Skeletal muscle tissue (tissue), 4 donors: Measurements from ENCODE around the gene PSMB2. TPM values are rescaled to one million over a fixed set of nuclear protein-coding genes. Genes with fewer than 3 reads are reported as not detected.
"Not testable (repeated sequence)": the region's sequence is repeated elsewhere in the genome, so short reads cannot be mapped to it uniquely, and the experiment has no call there.

Experiments
- H3K27ac ChIP-seq: one replicate; pipeline ENCODE4 v1.7.0; 2013; ENCODE audit warnings: mild to moderate bottlenecking, low read depth, low read length, inconsistent platforms
- H3K27me3 ChIP-seq, 3 donors: one replicate each; pipeline ENCODE4 v1.7.0; 2013; ENCODE audit warnings: low read length in 3 of 3; ENCODE audit not compliant: control insufficient read depth in 3 of 3, insufficient read depth in 3 of 3
- H3K36me3 ChIP-seq, 3 donors: one replicate each; pipeline ENCODE4 v1.7.0; 2013; ENCODE audit warnings: low read length in 3 of 3; ENCODE audit not compliant: control insufficient read depth in 3 of 3, insufficient read depth in 3 of 3
- H3K4me1 ChIP-seq, 3 donors: one replicate each; pipeline ENCODE4 v1.7.0; 2013; ENCODE audit warnings: low read length in 3 of 3, mild to moderate bottlenecking in 3 of 3; ENCODE audit not compliant: control insufficient read depth in 3 of 3, insufficient read depth in 3 of 3
- H3K4me3 ChIP-seq, 3 donors: one replicate each; pipeline ENCODE4 v1.7.0; 2013; ENCODE audit warnings: low read length in 3 of 3
- H3K9ac ChIP-seq, 3 donors: one replicate each; pipeline ENCODE4 v1.7.0; 2013; ENCODE audit warnings: low read length in 3 of 3, mild to moderate bottlenecking in 3 of 3, moderate library complexity in 2 of 3, low read depth in 1 of 3
- H3K9me3 ChIP-seq, 3 donors: one replicate each; pipeline ENCODE4 v1.7.0; 2013; ENCODE audit warnings: low read length in 3 of 3; ENCODE audit not compliant: control insufficient read depth in 3 of 3
- total RNA-seq: library from RNA; depleted of rRNA; stranded (reverse); fragments of >200 nt; gene quantifications from one replicate; pipeline ENCODE4 v1.2.3, GENCODE V29; 2014
- donor health status: Osteomylitis.

Gene PSMB2
- 11.5 TPM for total RNA-seq

DNA sequence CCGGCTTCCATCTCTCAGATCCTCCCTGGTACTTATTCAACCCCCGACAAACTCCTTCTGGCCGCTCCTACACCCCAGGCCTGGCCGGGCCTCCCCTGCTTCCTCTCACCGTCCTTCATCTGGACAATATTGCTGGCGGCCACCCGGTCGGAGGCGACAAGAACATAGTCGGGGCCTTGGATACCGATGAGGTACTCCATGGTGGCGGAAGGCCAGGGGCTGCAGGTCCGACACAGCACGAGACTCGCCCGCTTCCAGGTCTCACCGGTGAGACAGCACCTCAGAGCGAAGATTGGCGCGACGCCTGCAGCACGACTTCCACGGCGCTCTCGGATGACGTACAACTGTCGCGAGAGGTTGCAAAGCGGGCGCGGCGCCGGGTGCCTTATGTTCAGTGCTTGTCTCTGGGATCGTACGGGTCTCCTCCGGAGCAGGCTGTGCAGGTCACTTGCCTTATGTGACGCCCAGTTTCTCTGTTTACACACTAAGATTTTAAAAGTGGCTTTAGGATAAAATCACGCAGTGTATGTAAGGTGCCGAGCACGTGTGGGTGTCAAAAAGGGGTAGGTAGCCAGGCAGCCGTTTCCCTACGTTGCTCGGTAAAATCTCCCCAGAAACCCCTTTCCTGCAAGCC is at the start of gene PSMB2:
Gene PSMB2, minus strand, starts transcription at position 294 of the 634 bp plus-strand sequence. Its CDS starts 94 bp downstream, at position 200.
- Histone ChIP-seq H3K9me3 (no peaks in the 10 kb centered on the region), H3K4me3 (peak within 1 kb of the TSS; percentile 91 to 99 (median 94)), H3K36me3 (peaks cover 0 to 2% (median 0%) of the 10 kb centered on the region in 3 donors), H3K27me3 (no peaks in the 10 kb centered on the region), H3K9ac (peak within 1 kb of the TSS; percentile 93 to 98 (median 98)), H3K4me1 (peaks cover 8 to 35% (median 10%) of the 10 kb centered on the region in 3 donors), H3K27ac (peak within 1 kb of the TSS; percentile 92)

DNA sequence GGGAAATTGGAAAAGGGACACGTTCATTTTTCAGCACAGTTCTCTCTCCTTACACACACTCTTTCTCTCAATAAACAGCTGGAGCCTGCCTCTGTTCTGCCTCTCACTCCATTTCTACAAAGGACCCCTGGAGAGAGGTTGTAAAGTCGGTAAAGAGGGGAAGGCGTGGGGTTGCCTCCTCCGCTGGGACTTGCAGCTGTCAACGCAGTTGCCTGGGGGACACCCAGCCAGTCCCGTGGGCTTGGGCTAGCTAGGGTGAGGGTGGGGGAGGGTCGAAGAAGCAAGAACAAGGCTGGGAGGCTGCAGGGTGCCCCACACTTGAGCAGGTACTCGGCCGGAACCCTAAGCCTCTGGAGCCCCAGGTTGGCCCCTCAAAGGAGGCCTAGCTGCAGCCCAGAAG is 49.8 kb upstream of the PSMB2 start:
- H3K9me3 ChIP-seq, result no peaks in the 10 kb centered on the region
- H3K4me1 ChIP-seq, result no peaks in the 10 kb centered on the region
- no peak overlapping the region for H3K4me3 ChIP-seq
- H3K36me3 ChIP-seq, result no peaks in the 10 kb centered on the region
- H3K9ac ChIP-seq, result no peak overlapping the region
- H3K27ac ChIP-seq, result no peak overlapping the region
- H3K27me3 ChIP-seq, result peaks cover 3 to 16% (median 14%) of the 10 kb centered on the region in 3 donors

DNA sequence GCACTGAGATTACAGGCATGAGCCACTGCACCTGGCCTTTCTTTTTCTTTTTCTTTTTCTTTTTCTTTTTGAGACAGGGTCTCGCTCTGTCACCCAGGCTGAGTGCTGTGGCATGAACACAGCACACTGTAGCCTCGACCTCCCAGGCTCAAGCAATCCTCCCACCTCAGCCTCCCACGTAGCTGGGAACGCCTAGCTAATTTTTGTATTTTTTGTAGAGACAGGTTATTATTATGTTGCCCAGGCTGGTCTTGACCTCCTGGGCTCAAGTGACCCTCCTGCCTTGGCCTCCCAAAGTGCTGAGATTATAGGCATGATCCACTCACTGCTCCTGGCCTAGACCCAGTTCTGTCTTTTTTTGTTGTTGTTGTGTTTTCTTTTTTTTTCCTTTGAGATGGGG is 48.8 kb upstream of the PSMB2 start:
- H3K27me3 ChIP-seq, result peaks cover 0 to 14% (median 11%) of the 10 kb centered on the region in 3 donors

DNA sequence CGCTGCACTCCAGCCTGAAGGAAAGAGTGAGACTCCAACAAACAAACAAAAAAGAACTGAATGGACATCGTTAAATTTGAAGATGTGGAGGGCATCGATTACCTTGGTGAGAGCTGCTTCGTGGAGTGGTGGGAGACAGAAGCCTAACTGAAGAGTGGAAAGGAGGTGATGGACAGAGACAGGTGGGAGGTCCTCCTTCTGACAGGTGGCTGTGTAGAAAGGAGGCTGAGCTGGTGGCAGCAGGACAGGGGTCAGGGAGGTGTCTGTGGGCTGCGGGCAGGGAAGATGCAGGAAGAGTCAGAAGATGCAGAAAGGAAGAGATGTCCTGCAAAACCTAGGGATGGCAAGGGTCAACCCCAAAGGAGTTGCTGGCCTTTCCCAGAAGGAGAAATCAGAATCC is 46.8 kb upstream of the PSMB2 start:
- no peak overlapping the region for H3K9ac ChIP-seq
- no peaks in the 10 kb centered on the region for H3K9me3 ChIP-seq
- H3K36me3 ChIP-seq, result no peaks in the 10 kb centered on the region
- H3K27me3 ChIP-seq, result peaks cover 4 to 20% (median 16%) of the 10 kb centered on the region in 3 donors
- no peaks in the 10 kb centered on the region for H3K4me1 ChIP-seq
- no peak overlapping the region for H3K27ac ChIP-seq
- H3K4me3 ChIP-seq, result no peak overlapping the region

More for the DNA sequence above, 48.8 kb upstream of the PSMB2 start:
- not testable (repeated sequence) for H3K9me3 ChIP-seq, H3K4me1 ChIP-seq, H3K27ac ChIP-seq, H3K4me3 ChIP-seq, H3K9ac ChIP-seq, H3K36me3 ChIP-seq

DNA sequence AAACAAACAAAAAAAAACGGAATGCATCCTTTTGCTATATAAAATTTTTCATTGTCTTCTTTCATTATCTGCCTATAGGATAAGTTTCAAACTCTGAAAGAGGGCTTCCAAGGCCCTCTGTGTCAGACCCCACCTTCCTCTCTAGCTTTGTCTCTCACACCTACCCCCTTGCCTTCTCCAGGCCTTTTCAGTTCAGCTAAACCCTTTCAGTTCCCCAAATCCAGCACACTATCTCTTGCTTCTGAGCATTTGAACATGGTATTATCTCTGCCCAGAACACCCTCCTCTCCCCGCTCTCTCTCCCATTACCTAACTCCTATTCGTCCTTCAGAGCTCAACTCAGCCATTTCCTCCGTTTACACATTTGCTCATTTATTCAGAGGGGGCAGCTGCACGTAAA is 41.7 kb upstream of the PSMB2 start:
- no peak overlapping the region for H3K27ac ChIP-seq
- no peaks in the 10 kb centered on the region for H3K36me3 ChIP-seq
- H3K4me1 ChIP-seq, result no peaks in the 10 kb centered on the region
- H3K9me3 ChIP-seq, result no peaks in the 10 kb centered on the region
- H3K9ac ChIP-seq, result no peak overlapping the region
- peaks cover 4 to 17% (median 12%) of the 10 kb centered on the region in 3 donors for H3K27me3 ChIP-seq
- H3K4me3 ChIP-seq, result no peak overlapping the region

DNA sequence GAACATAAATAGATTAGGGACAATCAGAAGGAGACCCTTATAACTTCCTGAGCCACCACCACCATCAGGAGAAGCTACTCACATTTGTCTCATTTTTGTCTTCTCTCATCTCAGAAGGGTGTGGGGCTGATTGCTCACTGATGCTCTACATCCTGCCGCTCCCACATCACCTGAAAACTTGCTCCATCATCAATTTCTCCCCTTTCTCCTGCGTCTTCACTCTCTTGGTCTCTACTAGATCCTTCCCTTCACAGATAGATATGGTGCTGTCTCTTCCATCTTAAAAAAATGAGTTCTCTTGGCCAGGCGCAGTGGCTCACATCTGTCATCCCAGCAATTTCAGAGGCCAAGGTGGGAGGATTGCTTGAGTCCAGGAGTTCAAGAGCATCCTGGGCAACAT is 38.9 kb upstream of the PSMB2 start:
- Histone ChIP-seq H3K4me3 (no peak overlapping the region), H3K9me3 (no peaks in the 10 kb centered on the region), H3K4me1 (no peaks in the 10 kb centered on the region), H3K27me3 (peaks cover 4 to 14% (median 7%) of the 10 kb centered on the region in 3 donors), H3K27ac (no peak overlapping the region), H3K36me3 (no peaks in the 10 kb centered on the region), H3K9ac (no peak overlapping the region)

DNA sequence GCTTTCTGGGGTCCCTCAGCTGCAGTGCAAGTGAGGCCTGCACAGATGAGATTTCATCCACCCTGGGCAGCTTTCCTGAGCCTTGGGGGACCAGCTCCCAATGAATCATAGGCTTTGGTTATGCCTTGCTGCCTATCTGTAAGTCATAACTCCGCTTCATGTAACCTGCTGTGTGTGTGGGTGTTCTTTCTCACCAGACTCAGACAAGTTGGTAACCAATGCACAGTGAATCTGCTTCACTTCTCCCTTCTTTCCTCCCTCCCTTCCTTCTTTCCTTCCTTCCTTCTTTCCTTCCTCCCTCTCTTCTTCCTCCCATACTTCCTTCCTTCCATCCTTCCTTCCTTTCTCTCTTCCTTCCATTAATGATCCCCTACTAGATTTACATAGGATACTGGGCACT is 34.4 kb upstream of the PSMB2 start:
- Histone ChIP-seq H3K9ac (no peak overlapping the region), H3K36me3 (no peaks in the 10 kb centered on the region), H3K9me3 (no peaks in the 10 kb centered on the region), H3K27me3 (peaks cover 4 to 17% (median 4%) of the 10 kb centered on the region in 3 donors), H3K27ac (no peak overlapping the region), H3K4me3 (no peak overlapping the region), H3K4me1 (no peaks in the 10 kb centered on the region)

DNA sequence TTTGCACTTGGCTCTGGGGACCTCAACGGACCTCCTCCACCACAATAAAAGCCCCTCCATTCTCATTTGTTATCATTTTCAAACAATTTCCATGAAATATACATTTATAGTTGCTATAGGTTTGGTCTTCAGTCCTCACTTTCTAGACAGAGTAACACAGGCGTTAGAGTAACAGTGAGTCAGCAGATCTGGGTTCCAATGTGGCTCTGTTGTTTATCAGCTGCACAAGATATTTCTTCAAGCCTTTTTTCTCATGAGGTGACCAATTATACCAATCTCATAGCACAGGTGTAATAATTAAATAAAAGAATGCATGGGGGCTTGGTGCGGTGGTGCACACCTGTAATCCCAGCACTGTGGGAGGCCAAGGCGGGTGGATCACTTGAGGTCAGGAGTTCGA is 32.8 kb upstream of the PSMB2 start:
- peaks cover 4 to 14% (median 7%) of the 10 kb centered on the region in 3 donors for H3K27me3 ChIP-seq
- H3K36me3 ChIP-seq, result no peaks in the 10 kb centered on the region
- no peak overlapping the region for H3K4me3 ChIP-seq
- H3K27ac ChIP-seq, result no peak overlapping the region
- H3K9me3 ChIP-seq, result no peaks in the 10 kb centered on the region
- H3K9ac ChIP-seq, result no peak overlapping the region
- no peaks in the 10 kb centered on the region for H3K4me1 ChIP-seq

DNA sequence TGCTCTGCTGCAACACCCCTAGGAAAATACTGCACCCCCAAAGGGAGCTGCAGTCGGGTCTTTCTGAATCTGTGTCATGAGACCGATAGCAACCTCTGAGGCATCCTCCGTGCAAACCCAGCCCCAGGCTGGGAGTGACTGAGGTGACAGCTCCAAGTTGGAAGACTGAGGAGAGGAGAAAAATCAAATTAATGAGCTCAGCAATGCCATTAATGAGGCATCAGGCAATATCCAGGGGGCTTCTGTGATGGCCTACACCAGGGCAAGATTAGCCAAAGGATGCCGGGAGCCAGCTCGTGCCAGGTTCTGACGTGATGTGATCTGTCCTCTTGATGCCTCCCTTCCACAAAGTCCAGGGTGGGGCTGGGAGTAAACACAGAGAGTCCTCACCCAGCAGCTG is 30.8 kb upstream of the PSMB2 start:
- H3K27ac ChIP-seq, result no peak overlapping the region
- no peaks in the 10 kb centered on the region for H3K36me3 ChIP-seq
- H3K9ac ChIP-seq, result no peak overlapping the region
- no peaks in the 10 kb centered on the region for H3K4me1 ChIP-seq
- no peaks in the 10 kb centered on the region for H3K9me3 ChIP-seq
- H3K4me3 ChIP-seq, result no peak overlapping the region
- H3K27me3 ChIP-seq, result peaks cover 8 to 12% (median 9%) of the 10 kb centered on the region in 3 donors

DNA sequence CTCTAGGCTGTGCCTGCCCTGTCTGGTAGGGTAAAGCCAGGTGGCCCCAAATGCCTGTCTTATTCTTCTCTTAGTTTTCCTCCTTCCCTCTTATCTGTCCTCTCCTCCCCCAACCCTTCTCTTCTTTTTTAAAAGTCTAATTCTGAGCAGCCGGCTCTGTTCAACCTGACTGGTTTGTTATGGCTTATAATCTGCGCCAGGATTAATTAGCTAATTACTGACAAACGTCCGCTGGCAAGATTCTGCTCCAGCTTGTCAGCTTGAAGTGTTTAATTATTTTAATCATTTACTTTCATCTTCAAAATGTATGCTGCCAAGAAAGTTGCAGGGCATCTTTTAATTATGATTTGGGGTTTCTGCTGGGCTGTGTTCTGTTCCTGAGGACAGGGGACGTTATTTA is 27.2 kb upstream of the PSMB2 start:
- no peaks in the 10 kb centered on the region for H3K36me3 ChIP-seq
- H3K27me3 ChIP-seq, result peaks cover 20 to 21% (median 21%) of the 10 kb centered on the region in 3 donors
- no peak overlapping the region for H3K27ac ChIP-seq
- H3K9ac ChIP-seq, result no peak overlapping the region
- no peaks in the 10 kb centered on the region for H3K4me1 ChIP-seq
- no peak overlapping the region for H3K4me3 ChIP-seq
- H3K9me3 ChIP-seq, result no peaks in the 10 kb centered on the region
